MG63 (cell line): ENCODE results near the gene OR51T1. TPM values are rescaled to one million over a fixed set of nuclear protein-coding genes. Genes with fewer than 3 reads are reported as not detected.

Source experiments
- DNase-seq: peaks from one replicate; pipeline ENCODE4 v3.0.0-alpha.2; 2020
- H3K27me3 ChIP-seq: fragments of 250-450 bp; sonication (Bioruptor Pico); 2 replicates; pipeline ENCODE4 v1.5.1; 2020; ENCODE audit warnings: mild to moderate bottlenecking, moderate library complexity
- H3K36me3 ChIP-seq: fragments of 250-450 bp; sonication (Bioruptor Pico); 2 replicates; pipeline ENCODE4 v1.5.1; 2020; ENCODE audit warnings: mild to moderate bottlenecking, moderate library complexity
- H3K4me3 ChIP-seq: fragments of 250-450 bp; sonication (Bioruptor Pico); 2 replicates; pipeline ENCODE4 v1.5.1; 2020; ENCODE audit warnings: mild to moderate bottlenecking, moderate library complexity
- H3K9me3 ChIP-seq: fragments of 250-450 bp; sonication (Bioruptor Pico); 2 replicates; pipeline ENCODE4 v1.5.1; 2020; ENCODE audit warnings: mild to moderate bottlenecking, moderate library complexity
- total RNA-seq: library from RNA; depleted of rRNA; stranded (reverse); fragments of >200 nt; shearing (Covaris generic); gene quantifications from 2 replicates; pipeline ENCODE4 v1.2.3, GENCODE V29; 2014; ENCODE audit warnings: low replicate concordance; rRNA removed

OR51T1 gene
- total RNA-seq, 1 experiment from 2014 or later: not detected

- DNase-seq: no peak
- Histone ChIP-seq H3K27me3 (no peaks in the 10 kb centered on the region), H3K9me3 (no peaks in the 10 kb centered on the region)
These were observed 34.9 kb downstream of the OR51T1 start for GRCh38 chr11:4916581-4916980.

GRCh38 chr11:4919250-4919649 lies 37.5 kb downstream of the OR51T1 start, which contains the start of gene OR51G2:
Gene OR51G2, minus strand, starts transcription at chr11:4919350. Its CDS starts 3,687 bp downstream, at chr11:4915663.
- Histone ChIP-seq H3K27me3 (no peaks in the 10 kb centered on the region), H3K9me3 (no peaks in the 10 kb centered on the region), H3K36me3 (no peaks in the 10 kb centered on the region), H3K4me3 (no peak within 1 kb of the TSS)
- no peak for DNase-seq

More at GRCh38 chr11:4916581-4916980, 34.9 kb downstream of the OR51T1 start:
- Histone ChIP-seq H3K36me3 (no peaks in the 10 kb centered on the region), H3K4me3 (no peak overlapping the region)

GRCh38 chr11:4921796-4922195 lies 40.1 kb downstream of the OR51T1 start:
- Histone ChIP-seq H3K4me3 (no peak overlapping the region), H3K9me3 (no peaks in the 10 kb centered on the region), H3K27me3 (no peaks in the 10 kb centered on the region), H3K36me3 (no peaks in the 10 kb centered on the region)
- DNase-seq: no peak

DNA sequence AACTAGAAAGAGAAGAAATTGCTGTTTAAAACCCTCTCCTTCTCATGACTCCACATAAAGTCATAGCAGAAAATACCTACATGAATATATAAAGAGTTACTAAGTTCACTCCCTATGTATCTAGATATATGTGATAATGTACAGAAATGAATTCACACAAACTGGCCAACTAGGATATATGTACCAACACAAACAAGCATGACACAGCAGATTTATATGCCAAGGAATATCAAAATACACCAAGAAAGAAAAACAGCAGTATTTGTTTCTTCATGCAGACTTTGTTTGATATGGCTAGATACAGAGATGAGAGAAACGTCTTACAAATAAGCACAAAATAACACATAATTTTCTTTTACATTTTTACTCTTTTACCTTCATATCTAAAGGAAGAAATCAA lies 40.6 kb downstream of the OR51T1 start:
- Histone ChIP-seq H3K9me3 (no peaks in the 10 kb centered on the region), H3K4me3 (no peak overlapping the region), H3K27me3 (no peaks in the 10 kb centered on the region), H3K36me3 (no peaks in the 10 kb centered on the region)
- DNase-seq: no peak

DNA sequence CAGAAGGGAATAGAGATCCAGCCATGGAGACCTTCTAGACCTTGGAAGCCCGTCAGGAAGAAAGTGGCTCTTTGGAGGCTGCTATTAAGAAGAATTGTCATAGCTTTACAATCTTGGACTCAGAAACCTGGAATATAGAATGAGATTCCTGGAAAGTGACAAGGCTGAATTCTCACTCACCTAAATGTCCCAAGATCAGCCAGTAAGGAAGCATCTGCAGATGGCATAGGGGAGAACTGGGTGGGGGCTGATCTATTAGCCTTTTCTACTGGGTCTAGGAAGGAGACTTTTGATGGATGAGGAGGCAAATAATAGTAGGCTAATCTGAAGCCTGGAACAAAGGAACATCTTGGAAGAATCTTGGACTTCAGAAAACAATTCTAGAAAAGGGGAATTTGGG lies 42.5 kb downstream of the OR51T1 start, which contains the start of gene OR51G1:
OR51G1 (minus strand) TSS at position 101 of the 400 bp plus-strand sequence; CDS start at position 101, 0 bp downstream.
- no peak within 1 kb of the TSS for H3K4me3 ChIP-seq
- no peak for DNase-seq
- H3K9me3 ChIP-seq: no peaks in the 10 kb centered on the region
- H3K27me3 ChIP-seq: no peaks in the 10 kb centered on the region
- no peaks in the 10 kb centered on the region for H3K36me3 ChIP-seq

DNA sequence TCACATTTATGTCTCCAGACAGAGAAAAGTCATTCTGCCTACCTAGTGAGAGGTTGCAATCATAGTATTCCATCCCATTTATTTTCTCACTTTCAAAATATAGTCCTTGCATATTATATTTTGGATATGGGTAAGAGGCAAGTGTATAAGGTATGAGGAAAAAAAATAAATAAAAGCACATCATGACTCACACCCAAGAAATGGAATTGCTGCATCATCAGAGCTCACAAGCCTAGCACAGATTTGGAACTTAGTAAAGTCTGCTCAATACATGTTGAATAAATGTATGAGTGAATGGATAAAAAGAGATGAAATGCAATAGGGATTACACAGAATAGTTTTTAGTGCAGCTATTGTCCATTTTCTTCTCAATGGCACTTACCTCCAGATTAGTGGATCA lies 44.9 kb downstream of the OR51T1 start:
- no peaks in the 10 kb centered on the region for H3K9me3 ChIP-seq
- H3K27me3 ChIP-seq: no peaks in the 10 kb centered on the region
- H3K4me3 ChIP-seq: no peak overlapping the region
- no peaks in the 10 kb centered on the region for H3K36me3 ChIP-seq
- no peak for DNase-seq

Other genes with a start within 250 kb of the OR51T1 start
- not detected in 2 replicates for gene OR51D1, start 244.4 kb upstream of the OR51T1 start, total RNA-seq
- not detected in 2 replicates for gene OR51E1, start 237.9 kb upstream of the OR51T1 start, total RNA-seq
- 0.23 and 3.5 TPM in 2 replicates for gene OR51E2, start 184.0 kb upstream of the OR51T1 start, total RNA-seq
- gene MMP26, start 177.1 kb upstream of the OR51T1 start, total RNA-seq: 0.43 TPM in 1 of 2 replicates, not detected in the other
- gene OR51F1, start 112.0 kb upstream of the OR51T1 start, total RNA-seq: not detected in 2 replicates
- gene OR52R1, start 77.5 kb upstream of the OR51T1 start, total RNA-seq: not detected in 2 replicates
- gene OR51F2, start 60.6 kb upstream of the OR51T1 start, total RNA-seq: not detected in 2 replicates
- not detected in 2 replicates for gene OR51S1, start 32.7 kb upstream of the OR51T1 start, total RNA-seq
- not detected in 2 replicates for gene OR51A7, start 21.9 kb downstream of the OR51T1 start, total RNA-seq
- not detected in 2 replicates for gene OR51G2, start 37.5 kb downstream of the OR51T1 start, total RNA-seq
- gene OR51G1, start 42.4 kb downstream of the OR51T1 start, total RNA-seq: not detected in 2 replicates
- gene OR51A4, start 65.7 kb downstream of the OR51T1 start, total RNA-seq: not detected in 2 replicates
- not detected in 2 replicates for gene OR51A2, start 73.8 kb downstream of the OR51T1 start, total RNA-seq
- not detected in 2 replicates for gene OR51L1, start 113.0 kb downstream of the OR51T1 start, total RNA-seq
- not detected in 2 replicates for gene OR52J3, start 164.6 kb downstream of the OR51T1 start, total RNA-seq
- not detected in 2 replicates for gene OR52E2, start 177.7 kb downstream of the OR51T1 start, total RNA-seq
- gene OR52E1, start 187.7 kb downstream of the OR51T1 start, total RNA-seq: not detected in 2 replicates